ENCODE measurements around the gene CAMK2B. TPM values are rescaled to one million over a fixed set of nuclear protein-coding genes. Genes with fewer than 3 reads are reported as not detected.

Gene CAMK2B
- total RNA-seq, 1 donor from 2014 or later, result 0.23 TPM

DNA sequence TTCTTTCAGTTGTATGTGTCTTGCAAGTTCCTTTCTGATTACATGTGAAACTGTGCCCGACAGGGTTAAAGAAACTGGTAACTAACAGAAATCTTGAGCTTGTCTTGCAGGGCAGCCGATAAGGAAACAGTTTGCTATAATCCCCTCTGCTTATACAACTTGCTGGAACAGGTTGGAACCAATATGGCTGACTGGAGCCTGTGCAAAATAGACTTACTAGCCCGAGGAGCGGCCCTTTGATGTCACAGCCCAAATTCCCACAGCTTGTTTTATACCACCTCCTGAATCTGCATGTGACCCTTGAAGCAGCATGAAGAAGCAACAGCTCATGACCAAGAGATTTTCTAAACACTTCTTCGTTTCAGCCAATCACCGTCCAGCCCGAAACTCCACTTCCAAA lies 127.9 kb downstream of the CAMK2B start:
- peaks cover 3% of the 10 kb centered on the region for H3K36me3 Mint-ChIP-seq (ENCODE audit: low read depth, unreplicated experiment)

DNA sequence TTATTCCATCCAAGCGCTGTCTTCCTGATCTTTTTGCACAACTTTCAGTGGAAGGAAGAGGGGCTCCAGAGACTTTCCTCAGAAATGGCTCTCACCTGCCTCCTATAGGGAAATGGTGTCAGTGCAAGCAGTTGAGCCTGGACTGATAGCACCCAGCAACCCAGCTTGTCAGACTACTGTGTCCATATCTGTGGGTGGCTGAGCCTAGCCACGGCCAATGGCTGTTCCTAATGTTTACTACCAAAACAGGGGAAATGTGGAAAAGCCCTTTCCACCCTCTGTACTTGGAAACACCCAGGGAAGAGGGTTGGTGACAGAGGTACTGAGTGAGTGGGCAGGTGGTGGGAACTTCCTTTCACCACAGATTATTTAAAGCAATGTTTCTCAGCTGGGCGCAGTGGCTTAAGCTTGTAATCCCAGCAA lies 128.9 kb downstream of the CAMK2B start:
- peaks cover 3% of the 10 kb centered on the region for H3K36me3 Mint-ChIP-seq (ENCODE audit: low read depth, unreplicated experiment)
- peaks cover 1% of the 10 kb centered on the region for H3K4me1 Mint-ChIP-seq (ENCODE audit: unreplicated experiment)
- peak; percentile 68 for DNase-seq (ENCODE audit: low spot score)
- peaks cover 6% of the 10 kb centered on the region for H3K27me3 Mint-ChIP-seq (ENCODE audit: unreplicated experiment)
- no peak overlapping the region for H3K27ac Mint-ChIP-seq (ENCODE audit: unreplicated experiment)
- no peaks in the 10 kb centered on the region for H3K9me3 Mint-ChIP-seq (ENCODE audit: unreplicated experiment)
- peak; percentile 58 for TF ChIP-seq CTCF (IDR thresholded peaks at IDR 0.05; ENCODE audit: unreplicated experiment)
- H3K4me3 Mint-ChIP-seq (ENCODE audit: unreplicated experiment), result no peak overlapping the region

More for the DNA sequence above, 127.9 kb downstream of the CAMK2B start:
- no peak for DNase-seq (ENCODE audit: low spot score)
- TF ChIP-seq CTCF (IDR thresholded peaks at IDR 0.05; ENCODE audit: unreplicated experiment), result no peak
- peaks cover 7% of the 10 kb centered on the region for H3K4me1 Mint-ChIP-seq (ENCODE audit: unreplicated experiment)
- no peak overlapping the region for H3K4me3 Mint-ChIP-seq (ENCODE audit: unreplicated experiment)
- peaks cover 6% of the 10 kb centered on the region for H3K27me3 Mint-ChIP-seq (ENCODE audit: unreplicated experiment)
- H3K9me3 Mint-ChIP-seq (ENCODE audit: unreplicated experiment), result no peaks in the 10 kb centered on the region
- no peak overlapping the region for H3K27ac Mint-ChIP-seq (ENCODE audit: unreplicated experiment)

DNA sequence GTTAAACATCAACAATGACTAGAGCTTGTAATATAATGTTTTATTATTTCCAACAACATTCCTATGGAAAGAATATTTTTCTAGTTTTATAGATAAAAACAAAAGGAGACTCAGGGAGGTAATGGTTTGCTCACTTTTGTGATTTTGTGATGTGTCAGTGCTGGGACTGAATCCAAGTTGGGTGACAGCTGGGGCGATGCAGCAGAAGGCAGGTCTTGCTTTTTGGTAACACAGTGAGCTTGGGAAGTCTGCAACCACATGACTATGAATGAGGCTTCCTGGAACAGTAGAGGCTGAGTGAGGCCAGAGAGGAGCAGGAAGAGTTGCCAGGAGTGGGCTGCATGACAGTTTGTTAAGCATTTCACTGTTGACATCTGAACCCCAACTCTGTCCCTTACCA lies 129.5 kb downstream of the CAMK2B start:
- H3K9me3 Mint-ChIP-seq (ENCODE audit: unreplicated experiment), result no peaks in the 10 kb centered on the region
- no peak for TF ChIP-seq CTCF (IDR thresholded peaks at IDR 0.05; ENCODE audit: unreplicated experiment)

GRCh38 chr7:44194562-44195145 lies 130.7 kb downstream of the CAMK2B start:
- Mint-ChIP-seq H3K4me3 (ENCODE audit: unreplicated experiment) (no peak overlapping the region), H3K9me3 (ENCODE audit: unreplicated experiment) (no peaks in the 10 kb centered on the region), H3K27me3 (ENCODE audit: unreplicated experiment) (peaks cover 4% of the 10 kb centered on the region), H3K27ac (ENCODE audit: unreplicated experiment) (no peak overlapping the region), H3K4me1 (ENCODE audit: unreplicated experiment) (no peaks in the 10 kb centered on the region), H3K36me3 (ENCODE audit: low read depth, unreplicated experiment) (peaks cover 3% of the 10 kb centered on the region)
- no peak for DNase-seq (ENCODE audit: low spot score)
- TF ChIP-seq CTCF (IDR thresholded peaks at IDR 0.05; ENCODE audit: unreplicated experiment), result no peak

More for the DNA sequence above, 129.5 kb downstream of the CAMK2B start:
- Mint-ChIP-seq H3K36me3 (ENCODE audit: low read depth, unreplicated experiment) (peaks cover 3% of the 10 kb centered on the region), H3K27me3 (ENCODE audit: unreplicated experiment) (peaks cover 4% of the 10 kb centered on the region), H3K4me3 (ENCODE audit: unreplicated experiment) (no peak overlapping the region), H3K27ac (ENCODE audit: unreplicated experiment) (no peak overlapping the region), H3K4me1 (ENCODE audit: unreplicated experiment) (no peaks in the 10 kb centered on the region)
- DNase-seq (ENCODE audit: low spot score), result no peak

DNA sequence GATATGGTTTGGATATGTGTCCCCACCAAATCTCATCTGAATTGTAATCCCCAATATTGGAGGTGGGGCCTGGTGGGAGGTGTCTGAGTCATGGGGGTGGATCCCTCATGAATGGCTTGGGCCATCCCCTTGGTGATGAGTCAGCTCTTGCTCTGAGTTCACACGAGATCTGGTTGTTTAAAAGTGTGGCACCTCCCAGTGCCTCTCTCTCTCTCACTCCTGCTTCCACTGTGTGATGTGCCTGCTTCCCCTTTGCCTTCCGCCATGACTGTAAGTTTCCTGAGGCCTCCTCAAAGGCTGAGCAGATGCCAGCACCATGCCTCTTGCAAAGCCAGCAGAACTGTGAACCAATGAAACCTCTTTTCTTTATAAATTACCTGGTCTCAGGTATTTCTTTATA lies 131.3 kb downstream of the CAMK2B start:
- Mint-ChIP-seq H3K9me3 (ENCODE audit: unreplicated experiment) (no peaks in the 10 kb centered on the region), H3K4me3 (ENCODE audit: unreplicated experiment) (no peak overlapping the region), H3K36me3 (ENCODE audit: low read depth, unreplicated experiment) (peaks cover 3% of the 10 kb centered on the region), H3K27ac (ENCODE audit: unreplicated experiment) (no peak overlapping the region), H3K27me3 (ENCODE audit: unreplicated experiment) (peaks cover 4% of the 10 kb centered on the region), H3K4me1 (ENCODE audit: unreplicated experiment) (no peaks in the 10 kb centered on the region)
- DNase-seq (ENCODE audit: low spot score), result no peak
- no peak for TF ChIP-seq CTCF (IDR thresholded peaks at IDR 0.05; ENCODE audit: unreplicated experiment)
